Stimulated activated naive CD8-positive, alpha-beta T cell treated with anti-CD3 and anti-CD28 coated beads, Interleukin-15, Interleukin-2, amounts not matched to agents 100 U/mL and 50 U/mL, for 24 hours (primary cell): ENCODE results near the gene IHH.

Source experiments
- ATAC-seq: fragments of 150-1000 bp; cut with Tn5 transposase; one replicate; pipeline ENCODE4 v1.10.0; 2021
- DNase-seq: peaks from one replicate; pipeline ENCODE4 v3.0.0; 2021

IHH gene

DNA sequence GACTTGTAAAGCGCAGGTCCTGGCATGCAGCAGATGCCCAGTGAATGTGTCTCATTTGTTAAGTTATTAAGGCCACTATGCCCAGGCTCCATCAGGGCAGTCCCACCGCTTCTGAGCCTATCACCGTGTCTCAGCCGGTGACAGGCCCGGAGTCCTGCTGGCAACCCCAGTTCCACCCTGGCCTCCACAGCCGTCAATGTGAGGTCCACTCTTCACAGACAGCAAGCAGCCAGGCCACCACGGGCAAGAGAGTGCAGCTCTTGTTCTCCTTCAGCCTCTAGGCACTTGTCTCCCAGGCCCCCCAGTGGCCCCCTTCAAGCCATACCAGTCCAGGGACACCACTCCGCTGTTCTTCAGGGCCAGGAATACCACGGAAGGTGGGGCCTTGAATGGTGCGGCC lies 42.0 kb downstream of the IHH start:
- DNase-seq (no peak), ATAC-seq (no peak)

DNA sequence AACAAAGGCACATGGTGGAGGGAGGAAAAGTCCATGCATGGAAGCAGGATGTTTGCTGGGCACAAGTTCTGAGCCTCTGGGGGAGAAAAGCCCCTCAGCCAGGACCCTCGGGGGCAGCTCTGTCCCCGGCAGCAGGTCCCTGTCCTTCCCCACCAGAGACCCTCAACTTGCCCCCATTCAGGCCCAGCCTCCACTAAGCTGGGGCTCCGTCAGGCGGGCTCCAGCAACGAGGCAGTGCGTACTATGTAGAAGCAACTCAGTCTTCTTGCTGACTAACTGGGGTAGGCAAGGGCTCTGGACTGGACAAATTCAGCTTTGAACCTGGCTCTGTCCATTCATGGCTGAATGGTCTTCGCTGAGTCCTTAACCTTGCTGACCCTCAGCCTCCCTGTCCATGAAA lies 42.4 kb downstream of the IHH start:
- no peak for DNase-seq
- ATAC-seq: no peak

DNA sequence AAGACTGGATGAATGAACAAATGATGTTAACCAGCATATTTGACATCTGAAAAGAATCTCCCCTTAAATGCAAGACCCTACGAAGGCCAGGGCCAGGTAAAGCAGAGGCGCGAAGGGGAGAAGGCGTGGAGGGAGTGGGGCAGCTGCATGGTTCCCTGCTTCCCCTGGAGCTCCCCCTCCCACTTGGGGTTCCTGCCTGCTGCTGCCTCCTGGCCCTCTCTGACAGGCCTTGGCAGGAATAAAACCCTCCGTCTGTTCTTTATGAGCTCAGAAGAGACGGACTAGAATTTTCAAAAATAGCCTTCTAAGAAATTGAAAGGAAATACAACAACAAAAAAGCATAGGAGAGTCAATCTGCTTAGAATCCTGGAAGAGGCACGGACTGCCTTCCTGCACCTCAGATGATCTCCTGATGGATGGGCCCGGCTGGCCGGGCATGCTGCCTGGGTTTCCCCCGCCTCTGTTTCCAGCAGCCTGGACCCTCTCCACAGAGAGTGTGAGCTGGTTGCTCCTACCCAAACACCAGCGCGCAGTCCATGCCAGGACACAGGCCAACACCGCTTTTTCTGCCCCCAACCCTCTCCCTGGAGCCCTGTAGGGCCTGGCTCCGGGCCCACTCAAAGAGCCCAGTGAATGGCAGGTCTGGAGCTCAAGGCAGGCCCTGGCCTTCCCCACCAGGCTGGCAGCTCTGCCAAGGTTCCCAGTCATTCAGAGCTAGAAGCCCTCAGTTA lies 43.4 kb downstream of the IHH start:
- no peak for ATAC-seq
- DNase-seq: no peak

DNA sequence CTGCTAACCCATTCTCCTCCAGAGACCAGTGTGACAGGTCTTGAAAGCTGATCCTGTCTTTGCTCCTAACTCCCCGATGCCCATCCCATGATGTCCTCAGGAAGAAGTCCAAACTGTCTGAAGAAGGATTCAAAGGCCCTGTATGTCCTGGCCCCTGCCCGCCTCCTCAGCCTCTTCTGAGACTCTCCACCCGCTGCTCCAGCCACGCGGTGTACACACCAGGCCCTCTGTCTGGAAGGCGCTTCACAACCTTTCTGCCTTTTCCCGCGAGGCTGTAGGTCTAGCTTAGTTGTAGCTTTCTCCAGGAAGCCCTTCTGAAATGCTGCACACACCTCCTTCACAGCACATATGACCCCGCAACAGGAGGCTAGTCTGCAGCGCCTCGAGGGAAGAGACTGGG lies 44.0 kb downstream of the IHH start:
- DNase-seq: no peak

DNA sequence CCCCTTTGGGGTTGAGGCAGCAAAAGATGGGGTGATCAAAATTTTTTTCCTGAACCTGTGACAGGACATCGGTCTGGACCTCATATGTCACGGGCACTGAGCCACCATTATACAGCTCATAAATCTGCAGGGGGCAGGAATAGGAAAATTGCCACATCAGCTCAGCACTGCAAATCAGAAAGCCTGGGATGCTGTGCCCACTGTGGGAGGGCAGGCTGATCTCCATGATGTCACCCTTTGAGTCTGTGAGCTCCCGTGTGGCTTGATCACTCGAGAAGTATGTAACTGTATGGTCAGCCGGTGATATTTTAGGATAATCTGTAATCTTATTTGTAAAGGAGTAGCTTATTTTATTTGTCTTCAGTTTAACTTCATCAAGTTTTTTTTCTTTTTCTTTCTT lies 49.8 kb downstream of the IHH start:
- no peak for ATAC-seq
- DNase-seq: no peak

More for the DNA sequence above, 44.0 kb downstream of the IHH start:
- no peak for ATAC-seq

DNA sequence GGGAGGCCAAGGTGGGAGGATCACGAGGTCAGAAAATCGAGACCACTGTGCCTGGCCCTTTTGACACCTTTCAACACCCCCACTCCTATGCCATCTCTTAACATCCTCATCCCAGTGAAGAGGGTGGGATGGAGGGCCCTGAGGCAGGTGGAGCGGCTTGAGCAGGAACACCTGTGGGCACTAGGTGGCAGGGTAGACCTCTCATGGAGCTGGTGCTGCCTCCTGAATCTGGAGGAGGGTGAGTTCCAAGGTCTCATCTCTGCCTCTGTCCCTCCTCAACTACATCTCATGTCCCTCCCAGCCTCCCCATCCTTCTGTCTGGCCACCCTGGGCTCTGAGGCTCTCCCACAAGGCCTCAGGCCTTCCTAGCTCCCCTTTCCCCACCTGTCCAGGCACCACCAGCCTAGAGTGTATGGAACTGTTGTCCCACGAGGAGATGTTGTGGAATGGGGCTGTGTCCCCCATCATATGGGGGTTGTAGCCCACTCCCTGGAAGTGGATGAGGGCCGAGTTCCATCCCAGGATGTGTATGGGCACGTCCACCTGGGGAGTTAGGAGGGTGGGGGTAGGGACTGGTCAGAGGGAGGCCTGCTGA lies 50.5 kb downstream of the IHH start:
- ATAC-seq: peak; percentile 66
- DNase-seq: peak; percentile 24

DNA sequence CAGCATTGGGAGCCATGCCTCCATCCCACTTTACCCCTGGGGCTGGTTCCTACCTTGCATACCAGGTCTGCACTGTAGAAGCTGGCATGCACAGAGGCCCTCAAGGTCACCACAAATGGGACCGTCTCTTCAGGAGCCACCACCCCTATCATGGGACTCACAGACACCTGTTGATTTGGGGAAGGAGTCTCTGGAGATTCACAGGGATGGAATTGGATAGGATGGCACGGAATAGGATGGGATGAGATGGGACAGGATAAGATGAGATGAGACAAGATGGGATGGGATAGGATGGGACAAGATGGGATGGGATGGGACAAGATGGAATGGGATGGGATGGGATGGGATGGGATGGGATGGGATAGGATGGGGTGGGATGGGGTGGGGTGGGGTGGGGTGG lies 51.4 kb downstream of the IHH start:
- DNase-seq (no peak), ATAC-seq (no peak)
